Activated T-cell treated with anti-CD3 and anti-CD28 coated beads, Interleukin-2, amount 50 U/mL, for 24 hours (primary cell): ENCODE results near the gene NFIB.

ENCODE experiments used
- DNase-seq: peaks from one replicate; pipeline ENCODE4 v3.0.0-alpha.2; 2020
- H3K27ac Mint-ChIP-seq: 2 replicates; pipeline ENCODE4 v1.8.0; 2020; ENCODE audit warnings: mild to moderate bottlenecking, mixed read lengths
- H3K27me3 Mint-ChIP-seq: 2 replicates; pipeline ENCODE4 v1.8.0; 2020; ENCODE audit warnings: mixed read lengths
- H3K36me3 Mint-ChIP-seq: 2 replicates; pipeline ENCODE4 v1.8.0; 2020; ENCODE audit warnings: low read depth, mixed read lengths
- H3K4me1 Mint-ChIP-seq: 2 replicates; pipeline ENCODE4 v1.8.0; 2020; ENCODE audit warnings: low read depth, mixed read lengths
- H3K4me3 Mint-ChIP-seq: 2 replicates; pipeline ENCODE4 v1.8.0; 2020; ENCODE audit warnings: mild to moderate bottlenecking, moderate library complexity, mixed read lengths
- H3K9me3 Mint-ChIP-seq: 2 replicates; pipeline ENCODE4 v1.8.0; 2020; ENCODE audit warnings: mixed read lengths

NFIB gene

GRCh38 chr9:14339746-14340145, 25.8 kb upstream of the NFIB start:
- Mint-ChIP-seq H3K27ac (no peak overlapping the region), H3K4me3 (no peak overlapping the region), H3K4me1 (no peaks in the 10 kb centered on the region), H3K27me3 (peaks cover 38% of the 10 kb centered on the region), H3K36me3 (no peaks in the 10 kb centered on the region), H3K9me3 (no peaks in the 10 kb centered on the region)
- no peak for DNase-seq

GRCh38 chr9:14337615-14338014, 23.7 kb upstream of the NFIB start:
- Mint-ChIP-seq H3K4me3 (no peak overlapping the region), H3K9me3 (no peaks in the 10 kb centered on the region), H3K36me3 (no peaks in the 10 kb centered on the region), H3K27ac (no peak overlapping the region), H3K4me1 (no peaks in the 10 kb centered on the region), H3K27me3 (peaks cover 45% of the 10 kb centered on the region)
- DNase-seq: no peak

GRCh38 chr9:14336244-14336643, 22.3 kb upstream of the NFIB start:
- DNase-seq: no peak
- Mint-ChIP-seq H3K9me3 (no peaks in the 10 kb centered on the region), H3K36me3 (no peaks in the 10 kb centered on the region), H3K4me1 (no peaks in the 10 kb centered on the region), H3K4me3 (no peak overlapping the region), H3K27me3 (peaks cover 47% of the 10 kb centered on the region), H3K27ac (no peak overlapping the region)

- H3K4me3 Mint-ChIP-seq: no peak overlapping the region
- H3K9me3 Mint-ChIP-seq: no peaks in the 10 kb centered on the region
- no peak overlapping the region for H3K27ac Mint-ChIP-seq
- H3K27me3 Mint-ChIP-seq: peaks cover 36% of the 10 kb centered on the region
- H3K4me1 Mint-ChIP-seq: peaks cover 3% of the 10 kb centered on the region
- no peaks in the 10 kb centered on the region for H3K36me3 Mint-ChIP-seq
- DNase-seq: no peak
Measured at GRCh38 chr9:14331120-14331519, 17.2 kb upstream of the NFIB start.

- Mint-ChIP-seq H3K27me3 (peaks cover 42% of the 10 kb centered on the region), H3K36me3 (no peaks in the 10 kb centered on the region)
Measured at GRCh38 chr9:14327036-14327435, 13.1 kb upstream of the NFIB start.

GRCh38 chr9:14326264-14326826, 12.4 kb upstream of the NFIB start:
- no peak overlapping the region for H3K27ac Mint-ChIP-seq
- H3K36me3 Mint-ChIP-seq: no peaks in the 10 kb centered on the region
- H3K4me1 Mint-ChIP-seq: peaks cover 20% of the 10 kb centered on the region
- H3K9me3 Mint-ChIP-seq: no peaks in the 10 kb centered on the region
- DNase-seq: no peak
- H3K27me3 Mint-ChIP-seq: peaks cover 49% of the 10 kb centered on the region
- no peak overlapping the region for H3K4me3 Mint-ChIP-seq

More at GRCh38 chr9:14327036-14327435, 13.1 kb upstream of the NFIB start:
- Mint-ChIP-seq H3K9me3 (no peaks in the 10 kb centered on the region), H3K4me1 (peaks cover 13% of the 10 kb centered on the region), H3K4me3 (no peak overlapping the region), H3K27ac (no peak overlapping the region)
- no peak for DNase-seq

GRCh38 chr9:14325147-14325546, 11.2 kb upstream of the NFIB start:
- Mint-ChIP-seq H3K27ac (no peak overlapping the region), H3K4me3 (no peak overlapping the region), H3K27me3 (peaks cover 57% of the 10 kb centered on the region), H3K4me1 (peaks cover 32% of the 10 kb centered on the region), H3K9me3 (peaks cover 2% of the 10 kb centered on the region), H3K36me3 (no peaks in the 10 kb centered on the region)
- no peak for DNase-seq

GRCh38 chr9:14323985-14324650, 10.2 kb upstream of the NFIB start:
- H3K27me3 Mint-ChIP-seq: peaks cover 59% of the 10 kb centered on the region
- H3K4me3 Mint-ChIP-seq: no peak overlapping the region
- peaks cover 34% of the 10 kb centered on the region for H3K4me1 Mint-ChIP-seq
- peaks cover 2% of the 10 kb centered on the region for H3K9me3 Mint-ChIP-seq
- no peaks in the 10 kb centered on the region for H3K36me3 Mint-ChIP-seq
- no peak overlapping the region for H3K27ac Mint-ChIP-seq
- DNase-seq: no peak

GRCh38 chr9:14323083-14323971, 9.4 kb upstream of the NFIB start:
- DNase-seq: no peak
- H3K9me3 Mint-ChIP-seq: peaks cover 2% of the 10 kb centered on the region
- no peaks in the 10 kb centered on the region for H3K36me3 Mint-ChIP-seq
- H3K4me3 Mint-ChIP-seq: peak overlapping the region; percentile 73
- peak overlapping the region; percentile 24 for H3K27ac Mint-ChIP-seq
- peaks cover 34% of the 10 kb centered on the region for H3K4me1 Mint-ChIP-seq
- peaks cover 63% of the 10 kb centered on the region for H3K27me3 Mint-ChIP-seq

- DNase-seq: peak; percentile 83
- no peaks in the 10 kb centered on the region for H3K36me3 Mint-ChIP-seq
- peaks cover 68% of the 10 kb centered on the region for H3K27me3 Mint-ChIP-seq
- peak overlapping the region; percentile 55 for H3K27ac Mint-ChIP-seq
- peak overlapping the region; percentile 74 for H3K4me3 Mint-ChIP-seq
- peaks cover 38% of the 10 kb centered on the region for H3K4me1 Mint-ChIP-seq
- peaks cover 2% of the 10 kb centered on the region for H3K9me3 Mint-ChIP-seq
Measured at GRCh38 chr9:14322211-14323082, 8.5 kb upstream of the NFIB start.

GRCh38 chr9:14321517-14322130, 7.7 kb upstream of the NFIB start:
- peaks cover 2% of the 10 kb centered on the region for H3K9me3 Mint-ChIP-seq
- H3K27ac Mint-ChIP-seq: peak overlapping the region; percentile 55
- no peaks in the 10 kb centered on the region for H3K36me3 Mint-ChIP-seq
- H3K4me1 Mint-ChIP-seq: peaks cover 38% of the 10 kb centered on the region
- H3K4me3 Mint-ChIP-seq: peak overlapping the region; percentile 74
- H3K27me3 Mint-ChIP-seq: peaks cover 75% of the 10 kb centered on the region
- DNase-seq: no peak

GRCh38 chr9:14320271-14321181, 6.6 kb upstream of the NFIB start:
- DNase-seq: no peak
- Mint-ChIP-seq H3K27me3 (peaks cover 77% of the 10 kb centered on the region), H3K36me3 (no peaks in the 10 kb centered on the region), H3K4me1 (peaks cover 36% of the 10 kb centered on the region), H3K27ac (no peak overlapping the region), H3K4me3 (peak overlapping the region; percentile 5), H3K9me3 (peaks cover 2% of the 10 kb centered on the region)

GRCh38 chr9:14318934-14319580, 5.1 kb upstream of the NFIB start:
- DNase-seq: no peak
- no peaks in the 10 kb centered on the region for H3K36me3 Mint-ChIP-seq
- no peak overlapping the region for H3K27ac Mint-ChIP-seq
- peaks cover 40% of the 10 kb centered on the region for H3K4me1 Mint-ChIP-seq
- peaks cover 2% of the 10 kb centered on the region for H3K9me3 Mint-ChIP-seq
- no peak overlapping the region for H3K4me3 Mint-ChIP-seq
- H3K27me3 Mint-ChIP-seq: peaks cover 79% of the 10 kb centered on the region
